H1 (cell line): Measurements from ENCODE around the gene ALDOA. TPM values are rescaled to one million over a fixed set of nuclear protein-coding genes. Genes with fewer than 3 reads are reported as not detected.

Experiments used
- CTCF ChIA-PET: fragments of 300-600 bp; sonication (Branson Sonifier 250); formaldehyde crosslinking; loops from one replicate; lab custom pipeline; 2021; ENCODE audit not compliant: partially characterized antibody; lab: Charles Lee
- POLR2A ChIA-PET: fragments of 300-600 bp; sonication (Branson Sonifier 250); formaldehyde crosslinking; loops from one replicate; lab custom pipeline; 2021; ENCODE audit warnings: inconsistent platforms; ENCODE audit not compliant: partially characterized antibody; lab: Charles Lee
- DNase-seq, 2 experiments: peaks; one replicate each; pipeline versions ENCODE4 v3.0.0 to v3.0.0-alpha.2; 2010 to 2022; ENCODE audit warnings: low spot score in 2 of 2, low read depth in 1 of 2, mixed read lengths in 1 of 2
- FAIRE-seq: peaks from 2 replicates; lab custom pipeline; 2011; peaks lifted over from hg19 to GRCh38; lab: Jason Lieb, UNC
- H2AFZ ChIP-seq: 2 replicates; pipeline ENCODE4 v1.8.1; 2012; ENCODE audit warnings: low read length, inconsistent platforms
- H2AK5ac ChIP-seq: 2 replicates; pipeline ENCODE4 v1.6.1; 2013; ENCODE audit warnings: low read depth, low read length
- H2BK120ac ChIP-seq: replicated peaks from 2 replicates; pipeline ENCODE3; 2013; ENCODE audit warnings: low read depth, low read length, inconsistent platforms
- H2BK12ac ChIP-seq: 2 replicates; pipeline ENCODE4 v1.6.1; 2013; ENCODE audit warnings: low read depth, low read length
- H2BK15ac ChIP-seq: 2 replicates; pipeline ENCODE4 v1.6.1; 2013; ENCODE audit warnings: low read length
- H2BK20ac ChIP-seq: 2 replicates; pipeline ENCODE4 v1.6.1; 2013; ENCODE audit warnings: low read length
- H2BK5ac ChIP-seq: 2 replicates; pipeline ENCODE4 v1.6.1; 2013; ENCODE audit warnings: low read depth, low read length
- H3K14ac ChIP-seq: 2 replicates; pipeline ENCODE4 v1.6.1; 2013; ENCODE audit warnings: inconsistent platforms; ENCODE audit not compliant: insufficient read length
- H3K18ac ChIP-seq: 2 replicates; pipeline ENCODE4 v1.6.1; 2013; ENCODE audit warnings: low read length; ENCODE audit errors: extremely low read depth
- H3K23ac ChIP-seq: 2 replicates; pipeline ENCODE4 v1.6.1; 2013; ENCODE audit warnings: inconsistent platforms; ENCODE audit not compliant: insufficient read length
- H3K23me2 ChIP-seq: 2 replicates; pipeline ENCODE4 v1.6.1; 2013; ENCODE audit warnings: low read depth, low read length
- H3K27ac ChIP-seq: 2 replicates; pipeline ENCODE4 v1.6.1; 2011; ENCODE audit warnings: low read depth, low read length, inconsistent platforms
- H3K27me3 ChIP-seq, 4 experiments: replicated peaks in 1 of 4; 1 replicate in 1 of 4; 2 replicates in 3 of 4; pipeline versions ENCODE4 v1.6.1 to v1.8.1; 2011 to 2013; ENCODE audit warnings: low read length in 3 of 4, mild to moderate bottlenecking in 3 of 4, inconsistent platforms in 2 of 4, mixed read lengths in 2 of 4, moderate library complexity in 1 of 4; ENCODE audit not compliant: control insufficient read depth in 3 of 4, insufficient read depth in 3 of 4; ENCODE audit errors: extremely low read depth in 1 of 4
- H3K36me3 ChIP-seq, 4 experiments: 2 replicates each; pipeline versions ENCODE4 v1.6.1 to v1.8.1; 2011 to 2013; ENCODE audit warnings: mild to moderate bottlenecking in 4 of 4, low read length in 3 of 4, moderate library complexity in 2 of 4, control low read depth in 1 of 4, inconsistent platforms in 1 of 4; ENCODE audit not compliant: insufficient read depth in 4 of 4, control insufficient read depth in 2 of 4
- H3K4ac ChIP-seq: replicated peaks from 2 replicates; pipeline ENCODE3; 2013; ENCODE audit warnings: low read length, low read depth, mixed read lengths, inconsistent platforms; ENCODE audit not compliant: insufficient read length
- H3K4me1 ChIP-seq, 4 experiments: replicated peaks in 1 of 4; 1 replicate in 1 of 4; 2 replicates in 3 of 4; pipeline versions ENCODE4 v1.6.1 to v1.8.1; 2011 to 2013; ENCODE audit warnings: low read length in 3 of 4, inconsistent platforms in 2 of 4, mixed read lengths in 1 of 4; ENCODE audit not compliant: insufficient read depth in 4 of 4, control insufficient read depth in 3 of 4
- H3K4me2 ChIP-seq, 2 experiments: 2 replicates each; pipeline versions ENCODE4 v1.6.1 to v1.8.1; 2011 to 2013; ENCODE audit warnings: low read depth in 2 of 2, low read length in 2 of 2, control low read depth in 1 of 2, inconsistent platforms in 1 of 2, mild to moderate bottlenecking in 1 of 2; ENCODE audit not compliant: insufficient read depth in 1 of 2
- H3K4me3 ChIP-seq, 4 experiments: fragments of 200-600, 300-600 bp in 1 of 4; sonication (generic), shearing (Covaris generic), sonication (Bioruptor Twin) in 1 of 4; 2 replicates each; pipeline versions ENCODE4 v1.5.1 to v1.8.1; 2011 to 2016; ENCODE audit warnings: low read length in 4 of 4, low read depth in 3 of 4, control low read depth in 2 of 4, inconsistent platforms in 2 of 4, mild to moderate bottlenecking in 2 of 4, mixed read lengths in 1 of 4, moderate library complexity in 1 of 4; ENCODE audit not compliant: insufficient read depth in 2 of 4; ENCODE audit errors: extremely low read depth in 1 of 4
- H3K56ac ChIP-seq: replicated peaks from 2 replicates; pipeline ENCODE3; 2013; ENCODE audit warnings: low read depth, mild to moderate bottlenecking, mixed read lengths, low read length, inconsistent platforms; ENCODE audit not compliant: insufficient read length
- H3K79me1 ChIP-seq: 2 replicates; pipeline ENCODE4 v1.6.1; 2013; ENCODE audit warnings: low read depth, low read length, control low read depth
- H3K79me2 ChIP-seq, 2 experiments: 2 replicates each; pipeline versions ENCODE4 v1.6.1 to v1.8.1; 2012 to 2013; ENCODE audit warnings: low read length in 2 of 2, mild to moderate bottlenecking in 2 of 2, inconsistent platforms in 1 of 2; ENCODE audit not compliant: insufficient read depth in 2 of 2, control insufficient read depth in 1 of 2
- H3K9ac ChIP-seq, 4 experiments: replicated peaks in 1 of 4; 1 replicate in 1 of 4; 2 replicates in 3 of 4; pipeline versions ENCODE4 v1.6.1 to v1.8.1; 2011 to 2013; ENCODE audit warnings: low read depth in 3 of 4, low read length in 3 of 4, control low read depth in 2 of 4, mild to moderate bottlenecking in 2 of 4, moderate library complexity in 2 of 4, inconsistent platforms in 1 of 4; ENCODE audit errors: extremely low read depth in 1 of 4
- H3K9me3 ChIP-seq, 2 experiments: 2 replicates each; pipeline versions ENCODE4 v1.6.1 to v1.8.1; 2012 to 2013; ENCODE audit warnings: mild to moderate bottlenecking in 2 of 2, moderate library complexity in 2 of 2, control low read depth in 1 of 2, inconsistent platforms in 1 of 2, low read depth in 1 of 2, low read length in 1 of 2, mixed read lengths in 1 of 2; ENCODE audit not compliant: insufficient read depth in 2 of 2
- H4K20me1 ChIP-seq, 2 experiments: replicated peaks in 1 of 2; 2 replicates each; pipeline versions ENCODE3 to v1.8.1; 2011 to 2013; ENCODE audit warnings: inconsistent platforms in 2 of 2, low read length in 2 of 2, mild to moderate bottlenecking in 1 of 2; ENCODE audit not compliant: insufficient read depth in 2 of 2, control insufficient read depth in 1 of 2
- H4K5ac ChIP-seq: 2 replicates; pipeline ENCODE4 v1.6.1; 2013; ENCODE audit warnings: low read length, low read depth, mixed read lengths, inconsistent platforms; ENCODE audit not compliant: insufficient read length
- H4K8ac ChIP-seq: 2 replicates; pipeline ENCODE4 v1.8.0; 2013; ENCODE audit warnings: mild to moderate bottlenecking, moderate library complexity, low read length, inconsistent platforms; ENCODE audit not compliant: insufficient read depth; ENCODE audit errors: extremely low read depth
- H4K91ac ChIP-seq: replicated peaks from 2 replicates; pipeline ENCODE3; 2013; ENCODE audit warnings: low read length, mixed read lengths, inconsistent platforms; ENCODE audit not compliant: insufficient read length
- TCF12 ChIP-seq: IDR thresholded peaks from 2 replicates; pipeline ENCODE4 v1.6.1; 2011; ENCODE audit warnings: low read depth, mild to moderate bottlenecking, low read length
- WGBS, 2 experiments: shearing (Covaris generic) in 1 of 2; methylation state at CpG; one replicate each; pipeline versions ENCODE4 v1.1.6 to v1.1.7; 2013 to 2015; ENCODE audit warnings: low lambda C conversion rate in 2 of 2, mixed read lengths in 2 of 2, inconsistent platforms in 1 of 2, low coverage in 1 of 2, missing lambda C conversion rate in 1 of 2; ENCODE audit not compliant: insufficient replicate concordance in 2 of 2, insufficient coverage in 1 of 2, insufficient read length in 1 of 2; ENCODE audit errors: extremely low coverage in 1 of 2, missing lambda C conversion rate in 1 of 2; 5-methylcytosine and 5-hydroxymethylcytosine counted together
- polyA plus RNA-seq, 7 experiments: library from polyadenylated mRNA; depleted of rRNA in 3 of 7; stranded (reverse) in 5 of 7; unstranded in 2 of 7; fragments of >200 nt in 5 of 7; fragments of 200-250 nt in 2 of 7; gene quantifications; 1 replicate in 5 of 7; 2 replicates in 1 of 7; 4 replicates in 1 of 7; pipeline versions ENCODE4 v1.2.1 to v1.2.3, GENCODE V29; 2011 to 2013; ENCODE audit warnings: missing spikeins in 2 of 7, mixed read lengths in 2 of 7
- total RNA-seq: library from RNA; stranded (reverse); fragmentation: NEBNext Ultra II Directional; extraction: Animal tissue kit (Norgen Biotek cat#: 25700); gene quantifications from 2 replicates; pipeline ENCODE4 v1.2.1, GENCODE V29; 2021
- TF ChIP-seq, protein P1 (sequence below): IDR thresholded peaks from 2 replicates; pipeline ENCODE4 v1.6.1; 2012; ENCODE audit warnings: low read length, inconsistent platforms

ALDOA gene
- total and polyA plus RNA-seq, 2 of the 8 experiments (the other 6 are each of a cell fraction or from before 2014, with no cell fraction given): 1,072 to 1,083 TPM

DNA sequence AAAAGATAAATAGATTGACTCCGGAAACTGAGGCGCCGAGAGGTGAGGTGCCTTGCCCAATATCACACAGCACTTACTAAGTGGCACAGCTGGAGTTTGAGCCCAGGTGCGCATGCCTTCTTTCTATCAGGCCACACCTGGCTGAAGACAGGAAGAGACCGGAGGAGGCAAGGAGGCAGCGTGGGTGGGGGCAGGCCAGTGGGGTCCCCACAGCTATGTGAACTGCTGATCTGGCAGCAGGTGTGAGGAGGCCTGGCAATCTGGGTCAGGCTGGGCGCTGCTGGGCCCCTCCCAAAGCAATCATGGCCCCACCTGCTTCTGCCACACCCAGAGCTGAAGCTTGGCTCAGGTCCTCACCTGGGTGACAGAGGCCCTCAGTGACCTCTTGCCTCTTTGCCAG is 49.7 kb downstream of the ALDOA start:
- no peak overlapping the region for H3K4me2 ChIP-seq
- no peaks in the 10 kb centered on the region for H3K27me3 ChIP-seq
- no peaks in the 10 kb centered on the region for H3K79me2 ChIP-seq
- H3K79me1 ChIP-seq: no peaks in the 10 kb centered on the region
- peaks cover 0 to 12% (median 6%) of the 10 kb centered on the region in 4 experiments; a peak in 5 of 7 replicates for H3K4me1 ChIP-seq
- H4K8ac ChIP-seq: no peak overlapping the region
- POLR2A ChIA-PET: interaction anchor here (1.1 to 16.3 kb wide), 2 partner anchors 10 to 23 kb away, joined by 4 to 169 read pairs; partner anchors contain the start of genes TBX6 and YPEL3
- no peak overlapping the region for H3K9ac ChIP-seq
- H4K20me1 ChIP-seq: peaks cover 2 to 6% of the 10 kb centered on the region in 2 experiments
- H3K23ac ChIP-seq: no peak overlapping the region
- 77% methylated on average over 7 of the region's 7 CpGs; no CpG with 5 or more reads in 1 of the 2 experiments for WGBS, 2 experiments
- H2BK15ac ChIP-seq: no peak overlapping the region
- no peak overlapping the region for H3K27ac ChIP-seq
- H4K91ac ChIP-seq: no peak overlapping the region
- no peak overlapping the region for H3K14ac ChIP-seq
- H2BK120ac ChIP-seq: no peak overlapping the region
- no peak for FAIRE-seq
- H3K36me3 ChIP-seq: peaks cover 0 to 4% (median 0%) of the 10 kb centered on the region in 4 experiments; a peak in 1 of 8 replicates
- no peak overlapping the region for H4K5ac ChIP-seq
- H3K9me3 ChIP-seq: no peaks in the 10 kb centered on the region
- H3K18ac ChIP-seq: no peak overlapping the region
- no peak overlapping the region for H2AK5ac ChIP-seq
- CTCF ChIA-PET: interaction anchor here (6.7 kb wide), 1 partner anchor 25 kb away, joined by 90 read pairs; the partner anchor contains the start of gene TBX6
- H2BK5ac ChIP-seq: no peak overlapping the region
- TF ChIP-seq TCF12: peak; percentile 63; the same call in 1 of the 2 replicates
- TF ChIP-seq, protein P1, sequence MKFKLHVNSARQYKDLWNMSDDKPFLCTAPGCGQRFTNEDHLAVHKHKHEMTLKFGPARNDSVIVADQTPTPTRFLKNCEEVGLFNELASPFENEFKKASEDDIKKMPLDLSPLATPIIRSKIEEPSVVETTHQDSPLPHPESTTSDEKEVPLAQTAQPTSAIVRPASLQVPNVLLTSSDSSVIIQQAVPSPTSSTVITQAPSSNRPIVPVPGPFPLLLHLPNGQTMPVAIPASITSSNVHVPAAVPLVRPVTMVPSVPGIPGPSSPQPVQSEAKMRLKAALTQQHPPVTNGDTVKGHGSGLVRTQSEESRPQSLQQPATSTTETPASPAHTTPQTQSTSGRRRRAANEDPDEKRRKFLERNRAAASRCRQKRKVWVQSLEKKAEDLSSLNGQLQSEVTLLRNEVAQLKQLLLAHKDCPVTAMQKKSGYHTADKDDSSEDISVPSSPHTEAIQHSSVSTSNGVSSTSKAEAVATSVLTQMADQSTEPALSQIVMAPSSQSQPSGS: no peak
- H3K4me3 ChIP-seq: no peak overlapping the region
- no peaks in the 10 kb centered on the region for H3K23me2 ChIP-seq
- no peak overlapping the region for H2BK20ac ChIP-seq
- no peak overlapping the region for H2AFZ ChIP-seq
- no peak overlapping the region for H3K56ac ChIP-seq
- DNase-seq: no peak
- no peak overlapping the region for H3K4ac ChIP-seq
- H2BK12ac ChIP-seq: no peak overlapping the region
